Astrocyte of the spinal cord (primary cell): ENCODE measurements around the gene WDR27.
A peak's percentile ranks its signal among the peaks of the same experiment; 100 is the strongest.

Experiments used
- DNase-seq: peaks from one replicate; pipeline ENCODE4 v3.0.0; 2011; ENCODE audit warnings: low read depth, low spot score
- H3K4me3 ChIP-seq: 2 replicates; pipeline ENCODE4 v1.5.1; 2011; ENCODE audit warnings: low read depth, mild to moderate bottlenecking, low read length, moderate library complexity
- in situ Hi-C: cut with HindIII; loops from 2 replicates; pipeline ENCODE4 v1.10.0; 2017; ENCODE audit warnings: low sequenced_read_pairs
- TF ChIP-seq, protein P1 (sequence below): IDR thresholded peaks from 2 replicates; pipeline ENCODE4 v1.5.1; 2012; ENCODE audit warnings: low read depth, mild to moderate bottlenecking, low read length, inconsistent platforms

The WDR27 gene

DNA sequence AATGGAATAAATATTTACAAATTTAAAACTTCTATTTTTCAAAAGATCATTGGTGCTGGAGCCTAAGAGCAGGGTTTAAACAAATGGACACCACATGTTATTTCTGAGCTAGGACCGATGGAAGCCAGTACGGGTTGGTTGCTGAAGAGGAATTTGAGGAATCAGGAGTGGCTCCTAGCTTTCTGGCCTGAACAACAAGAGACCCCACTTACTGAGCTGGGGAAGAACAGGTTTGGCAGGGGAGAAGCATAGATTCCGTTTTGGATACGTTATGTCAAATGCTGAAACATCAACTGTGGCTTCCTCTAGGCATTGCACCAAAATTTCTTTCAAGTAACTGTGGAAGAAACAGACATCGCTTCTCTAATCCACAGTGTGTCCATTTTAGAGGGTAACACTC, 6.7 kb downstream of the WDR27 start:
- in situ Hi-C loops = no loop called here
- TF ChIP-seq, protein P1, sequence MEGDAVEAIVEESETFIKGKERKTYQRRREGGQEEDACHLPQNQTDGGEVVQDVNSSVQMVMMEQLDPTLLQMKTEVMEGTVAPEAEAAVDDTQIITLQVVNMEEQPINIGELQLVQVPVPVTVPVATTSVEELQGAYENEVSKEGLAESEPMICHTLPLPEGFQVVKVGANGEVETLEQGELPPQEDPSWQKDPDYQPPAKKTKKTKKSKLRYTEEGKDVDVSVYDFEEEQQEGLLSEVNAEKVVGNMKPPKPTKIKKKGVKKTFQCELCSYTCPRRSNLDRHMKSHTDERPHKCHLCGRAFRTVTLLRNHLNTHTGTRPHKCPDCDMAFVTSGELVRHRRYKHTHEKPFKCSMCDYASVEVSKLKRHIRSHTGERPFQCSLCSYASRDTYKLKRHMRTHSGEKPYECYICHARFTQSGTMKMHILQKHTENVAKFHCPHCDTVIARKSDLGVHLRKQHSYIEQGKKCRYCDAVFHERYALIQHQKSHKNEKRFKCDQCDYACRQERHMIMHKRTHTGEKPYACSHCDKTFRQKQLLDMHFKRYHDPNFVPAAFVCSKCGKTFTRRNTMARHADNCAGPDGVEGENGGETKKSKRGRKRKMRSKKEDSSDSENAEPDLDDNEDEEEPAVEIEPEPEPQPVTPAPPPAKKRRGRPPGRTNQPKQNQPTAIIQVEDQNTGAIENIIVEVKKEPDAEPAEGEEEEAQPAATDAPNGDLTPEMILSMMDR = no peak
- H3K4me3 ChIP-seq = no peak overlapping the region
- DNase-seq = no peak

DNA sequence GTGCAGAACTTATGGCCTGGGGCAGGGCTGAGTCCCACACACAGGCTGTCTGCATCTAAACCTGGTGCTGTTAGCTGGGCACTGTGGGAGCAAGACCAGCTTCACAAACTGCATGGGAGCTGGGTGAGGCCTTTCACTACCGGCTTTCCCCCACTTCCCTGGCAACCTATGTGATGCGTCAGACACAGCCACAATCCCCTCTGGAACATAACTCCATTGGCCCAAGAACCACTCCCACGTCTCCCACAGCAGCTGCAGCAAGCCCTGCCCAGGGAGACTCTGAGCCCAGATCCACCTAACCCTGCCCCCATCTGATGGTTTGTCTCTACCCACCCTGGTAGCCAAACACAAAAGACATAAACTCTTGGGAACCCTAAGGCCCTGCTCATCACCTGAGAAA, 9.3 kb downstream of the WDR27 start:
- TF ChIP-seq, protein P1 = no peak
- in situ Hi-C loops = no loop called here
- DNase-seq = no peak
- H3K4me3 ChIP-seq = no peak overlapping the region

DNA sequence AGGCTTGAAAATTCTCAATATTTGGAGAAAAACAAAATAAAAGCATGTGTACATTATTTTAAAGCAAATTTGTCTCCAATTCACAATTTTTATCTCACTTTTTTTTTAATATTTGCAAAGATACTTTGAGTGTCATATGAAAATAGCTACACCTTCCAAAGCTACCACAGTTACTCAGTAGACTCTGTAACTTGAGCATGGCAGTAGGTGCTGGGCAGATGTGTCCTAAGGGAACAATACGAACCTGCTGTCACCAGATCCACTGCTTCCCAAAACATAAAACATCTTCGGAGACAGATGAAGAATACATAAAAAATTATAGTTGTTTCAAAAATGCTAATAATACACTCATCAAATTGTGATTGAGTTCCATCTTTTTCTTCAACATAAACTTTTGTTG, 10.6 kb downstream of the WDR27 start:
- TF ChIP-seq, protein P1 = no peak
- in situ Hi-C loops = no loop called here
- H3K4me3 ChIP-seq = no peak overlapping the region
- DNase-seq = no peak

DNA sequence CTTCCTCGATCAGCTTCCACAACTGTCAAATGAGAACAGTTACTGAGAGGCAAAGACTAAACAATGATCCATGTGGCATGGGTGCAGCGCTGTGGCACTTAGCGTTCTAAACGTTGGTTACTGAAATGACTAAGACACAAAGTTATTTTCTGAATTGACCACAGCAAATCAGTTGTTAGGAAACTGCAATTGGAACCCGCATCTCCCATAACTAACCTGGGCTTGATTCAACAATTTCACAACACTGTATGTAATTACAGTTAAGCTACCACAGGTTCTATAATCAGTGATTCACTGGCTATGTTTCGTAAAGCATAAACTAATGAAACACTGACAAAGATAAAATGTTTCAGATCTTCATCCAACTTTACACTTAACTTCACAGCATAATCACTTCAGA, 12.5 kb downstream of the WDR27 start:
- DNase-seq = peak; percentile 86
- TF ChIP-seq, protein P1 = no peak
- in situ Hi-C loops = no loop called here
- H3K4me3 ChIP-seq = no peak overlapping the region

DNA sequence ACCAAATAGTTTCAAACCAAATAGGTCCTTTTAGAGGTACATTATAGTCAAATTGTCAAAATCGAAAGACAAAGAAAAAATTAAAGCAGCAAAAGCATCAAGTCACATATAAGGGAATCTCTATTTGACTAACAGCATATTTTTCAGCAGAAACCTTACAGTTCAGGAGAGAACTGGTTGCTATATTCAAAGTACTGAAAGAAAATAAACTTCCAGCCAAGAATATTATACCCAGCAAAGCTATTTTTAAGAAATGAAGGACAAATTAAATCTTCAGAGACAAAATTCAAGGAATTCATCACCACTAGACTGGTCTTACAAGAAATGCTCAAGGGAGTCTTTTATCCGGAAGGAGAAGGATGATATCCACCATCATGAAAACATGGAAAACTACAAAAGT, 16.0 kb downstream of the WDR27 start:
- TF ChIP-seq, protein P1 = no peak
- H3K4me3 ChIP-seq = no peak overlapping the region
- in situ Hi-C loops = no loop called here

DNA sequence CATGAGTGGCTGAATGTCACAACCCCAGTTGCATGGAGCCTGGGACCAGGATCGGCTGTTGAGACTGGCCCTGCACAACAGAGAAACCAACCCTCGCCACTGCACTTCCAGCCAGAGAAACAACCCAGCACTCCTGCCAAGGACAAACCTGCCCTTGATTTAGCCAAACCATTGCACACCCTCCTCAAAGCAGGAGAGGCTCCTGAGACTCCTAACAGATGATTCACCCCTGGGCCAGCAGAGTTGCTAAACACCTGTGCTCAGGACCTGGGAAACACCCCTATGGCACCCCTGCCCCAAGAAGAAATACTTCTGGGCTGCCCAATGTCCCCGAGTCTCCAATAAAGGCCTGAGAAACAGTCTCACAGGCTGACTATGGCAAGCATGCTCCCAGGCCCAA, 17.8 kb downstream of the WDR27 start:
- no peak overlapping the region for H3K4me3 ChIP-seq
- DNase-seq = no peak
- TF ChIP-seq, protein P1 = no peak
- in situ Hi-C loops = no loop called here

More for the DNA sequence above, 16.0 kb downstream of the WDR27 start:
- DNase-seq = no peak

DNA sequence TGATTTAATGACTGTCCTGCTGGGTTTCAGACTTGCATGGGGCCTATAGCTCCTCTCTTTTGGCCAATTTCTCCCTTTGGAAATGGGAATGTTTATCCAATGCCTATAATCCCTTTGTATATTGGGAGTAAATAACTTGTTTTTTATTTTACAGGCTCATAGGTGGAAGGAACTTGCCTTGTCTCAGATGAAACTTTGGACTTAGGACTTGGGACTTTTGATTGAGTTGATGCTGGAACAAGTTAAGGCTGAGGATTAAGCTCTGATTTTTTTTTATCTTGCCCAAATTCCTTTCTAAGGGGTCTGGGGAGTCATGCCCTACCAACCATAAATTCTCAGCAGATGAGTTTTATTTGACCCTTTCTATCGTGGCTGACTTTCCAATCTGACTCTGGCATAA, 23.5 kb downstream of the WDR27 start:
- in situ Hi-C loops = no loop called here
- TF ChIP-seq, protein P1 = no peak
- H3K4me3 ChIP-seq = no peak overlapping the region
- no peak for DNase-seq
